H4 (cell line): Measurements from ENCODE around the gene GTF2H3. TPM values are rescaled to one million over a fixed set of nuclear protein-coding genes. Genes with fewer than 3 reads are reported as not detected.
"Not testable (repeated sequence)": the region's sequence is repeated elsewhere in the genome, so short reads cannot be mapped to it uniquely, and the experiment has no call there.

Experiments used
- DNase-seq: peaks from one replicate; pipeline ENCODE4 v3.0.0-alpha.2; 2015; ENCODE audit warnings: low spot score
- total RNA-seq: library from RNA; depleted of rRNA; stranded (reverse); fragments of >200 nt; shearing (Covaris generic); gene quantifications from 2 replicates; pipeline ENCODE4 v1.2.3, GENCODE V29; 2014; rRNA removed

GTF2H3 gene
- total RNA-seq, result 96.5 and 97.3 TPM in 2 replicates

DNA sequence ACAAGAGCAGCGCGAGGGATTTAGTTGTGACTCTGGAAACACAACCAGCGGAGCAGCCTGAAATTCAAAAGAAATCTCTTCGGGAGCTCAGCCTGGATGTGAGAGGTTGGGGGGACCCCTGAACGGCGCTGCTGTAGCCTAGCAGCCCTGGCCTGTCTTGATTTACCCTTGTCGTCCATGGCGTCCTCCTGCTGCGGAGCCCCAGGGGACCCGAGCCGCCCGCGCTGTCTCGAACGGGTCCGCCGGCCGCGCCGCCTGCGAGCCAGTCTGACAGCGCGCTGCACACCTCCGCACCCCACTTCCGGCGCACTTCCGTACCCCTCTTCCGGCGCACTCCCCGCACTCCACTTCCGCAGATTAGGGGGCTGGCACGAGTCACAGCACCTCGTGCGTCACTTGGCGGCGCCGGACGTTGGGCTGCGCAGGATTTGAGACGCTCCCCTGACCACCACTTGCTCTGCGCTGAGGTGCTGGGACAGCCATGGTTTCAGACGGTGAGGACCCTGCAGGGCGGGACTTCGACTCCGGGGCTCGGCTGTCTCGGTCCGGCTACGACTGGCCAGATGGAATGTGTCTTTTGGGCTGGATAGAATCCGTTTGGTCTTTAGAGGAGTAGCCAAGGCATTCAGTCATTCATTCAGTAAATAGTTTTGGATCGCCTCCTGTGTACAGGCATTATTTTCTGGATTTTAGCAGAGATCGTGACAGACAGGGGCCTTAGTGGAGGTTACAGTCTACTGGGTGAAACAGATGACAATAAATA lies at the start of gene GTF2H3, which contains the start of gene EIF2B1:
GTF2H3 (plus strand) TSS at position 451 of the 763 bp plus-strand sequence; CDS start at position 482, 31 bp downstream.
EIF2B1 (minus strand) TSS at position 308 of the 763 bp plus-strand sequence; CDS start at position 179, 129 bp downstream.
- peak; percentile 97 for DNase-seq

DNA sequence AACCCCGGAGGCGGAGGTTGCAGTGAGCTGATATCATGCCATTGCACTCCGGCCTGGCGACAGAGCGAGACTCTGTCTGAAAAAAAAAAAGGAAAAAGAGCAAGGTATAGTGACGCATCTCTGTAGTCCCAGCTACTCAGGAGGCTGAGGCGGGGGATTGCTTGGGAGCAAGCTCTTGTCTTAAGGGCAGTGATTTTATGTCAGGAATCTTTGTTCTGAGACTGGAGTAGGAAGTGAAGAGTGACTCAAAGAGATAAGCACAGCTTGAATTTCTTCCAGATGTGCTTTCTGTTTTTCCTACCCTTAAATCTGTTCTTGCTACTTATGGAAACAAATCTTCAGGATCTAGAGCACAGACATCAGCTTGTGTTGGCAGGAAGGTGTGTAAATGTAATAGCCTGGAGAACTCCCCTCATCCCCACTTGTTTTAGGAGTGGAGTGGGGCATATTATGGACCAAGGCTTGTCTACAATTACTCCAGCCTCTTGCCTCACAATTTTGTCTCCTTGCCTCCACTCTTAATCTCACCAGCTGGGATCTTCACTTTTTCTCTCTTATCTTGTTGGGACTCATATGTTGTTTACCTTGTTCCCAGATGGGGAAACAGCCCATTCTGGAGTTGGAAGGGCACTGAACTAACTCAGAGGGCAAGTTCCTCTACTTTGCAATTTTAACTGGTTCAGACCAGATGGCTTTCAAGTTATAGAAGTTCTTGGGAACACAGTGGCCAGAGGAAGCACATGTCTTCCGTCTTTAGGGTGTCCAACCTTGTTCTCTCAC lies 41.7 kb upstream of the GTF2H3 start:
- no peak for DNase-seq

DNA sequence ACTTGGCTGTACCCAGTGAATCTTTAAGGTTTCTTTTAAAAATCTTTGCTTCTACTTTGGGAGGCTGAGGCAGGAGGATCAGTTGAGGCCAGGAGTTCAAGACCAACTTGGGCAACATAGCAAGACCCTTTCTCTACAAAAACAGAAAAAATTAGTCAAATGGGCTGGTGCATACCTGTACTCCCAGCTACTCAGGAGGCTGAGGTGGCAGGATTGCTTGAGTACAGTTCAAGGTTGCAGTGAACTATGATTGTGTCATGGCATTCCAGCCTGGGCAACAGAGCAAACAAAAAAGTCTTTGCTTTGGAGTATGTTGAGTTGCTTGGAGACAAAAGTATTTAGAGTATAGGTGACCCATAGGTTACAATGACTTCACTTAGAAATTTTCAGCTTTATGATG lies 37.9 kb upstream of the GTF2H3 start:
- DNase-seq, result no peak

DNA sequence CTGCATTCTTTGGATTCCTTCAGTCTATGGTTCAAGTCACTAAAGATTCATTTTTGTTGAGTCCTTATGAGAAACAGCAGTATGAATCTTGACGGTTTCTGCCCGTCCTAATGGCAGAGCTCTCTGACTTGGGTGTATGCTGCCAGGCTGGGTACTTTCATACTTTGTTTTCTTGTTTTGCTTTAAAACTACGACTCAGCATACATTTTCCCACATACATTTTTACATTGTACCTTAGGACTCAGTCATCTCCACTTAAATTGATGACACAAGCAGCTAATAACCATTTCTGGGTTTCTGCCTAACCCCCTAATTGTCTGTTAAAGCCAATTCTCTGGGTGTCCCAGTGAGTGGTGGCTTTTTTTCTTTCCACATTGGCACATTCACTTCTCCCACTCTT lies 36.5 kb upstream of the GTF2H3 start:
- DNase-seq, result no peak

DNA sequence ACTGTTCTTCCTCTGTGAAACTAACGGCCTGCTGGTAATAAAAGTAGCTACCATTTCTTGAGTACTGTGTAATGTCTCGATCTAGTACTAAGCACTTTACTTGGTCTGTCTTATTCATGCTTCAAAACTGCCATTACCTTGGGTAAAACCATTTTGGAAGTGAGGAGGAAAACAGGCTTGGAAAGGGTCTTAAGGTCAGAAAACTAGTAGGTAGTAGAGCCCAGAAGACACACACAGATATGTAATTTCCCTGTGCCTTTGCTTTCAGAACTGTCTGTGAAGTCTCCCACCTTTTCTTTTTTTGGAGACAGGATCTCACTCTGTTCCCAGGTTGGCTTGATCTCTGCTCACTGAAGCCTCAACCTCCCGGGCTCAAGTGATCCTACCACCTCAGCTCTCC lies 35.1 kb upstream of the GTF2H3 start:
- DNase-seq, result no peak

DNA sequence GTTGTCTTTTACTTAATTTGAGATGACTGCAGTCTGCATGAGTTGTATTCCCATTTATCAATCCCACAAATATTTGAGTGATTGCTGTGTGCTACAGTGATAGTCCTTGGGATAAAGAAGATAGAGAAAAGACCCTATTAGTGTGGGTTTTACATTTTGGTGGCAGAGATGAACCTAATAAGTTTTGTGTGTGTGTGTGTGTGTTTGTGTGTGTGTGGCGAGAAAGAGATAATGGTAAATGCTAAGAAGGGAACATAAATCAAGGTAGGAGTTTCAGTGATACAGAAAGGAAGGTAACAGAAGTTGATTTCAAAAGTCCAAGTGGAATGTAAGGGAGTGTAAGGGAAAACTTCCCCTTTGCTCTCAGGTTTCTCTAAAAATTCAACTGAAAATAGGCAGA lies 34.3 kb upstream of the GTF2H3 start:
- no peak for DNase-seq

DNA sequence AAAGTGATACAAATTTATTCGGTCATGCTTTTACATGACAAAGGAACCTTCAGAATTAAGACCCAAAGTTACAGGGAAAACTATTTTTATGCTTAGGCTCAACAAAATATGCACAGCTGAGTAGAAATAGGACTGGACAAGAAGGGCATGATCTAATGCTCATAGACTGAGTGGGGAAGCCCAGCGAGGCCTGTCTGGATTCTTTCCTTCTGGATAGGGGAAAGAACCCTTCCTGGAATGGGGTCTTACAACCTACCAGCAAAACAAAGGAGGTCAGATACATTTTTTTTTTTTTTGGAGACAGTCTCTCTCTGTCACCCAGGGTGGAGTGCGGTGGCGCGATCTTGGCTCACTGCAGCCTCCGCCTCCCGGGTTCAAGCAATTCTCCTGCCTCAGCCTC lies 33.9 kb upstream of the GTF2H3 start:
- DNase-seq, result no peak

DNA sequence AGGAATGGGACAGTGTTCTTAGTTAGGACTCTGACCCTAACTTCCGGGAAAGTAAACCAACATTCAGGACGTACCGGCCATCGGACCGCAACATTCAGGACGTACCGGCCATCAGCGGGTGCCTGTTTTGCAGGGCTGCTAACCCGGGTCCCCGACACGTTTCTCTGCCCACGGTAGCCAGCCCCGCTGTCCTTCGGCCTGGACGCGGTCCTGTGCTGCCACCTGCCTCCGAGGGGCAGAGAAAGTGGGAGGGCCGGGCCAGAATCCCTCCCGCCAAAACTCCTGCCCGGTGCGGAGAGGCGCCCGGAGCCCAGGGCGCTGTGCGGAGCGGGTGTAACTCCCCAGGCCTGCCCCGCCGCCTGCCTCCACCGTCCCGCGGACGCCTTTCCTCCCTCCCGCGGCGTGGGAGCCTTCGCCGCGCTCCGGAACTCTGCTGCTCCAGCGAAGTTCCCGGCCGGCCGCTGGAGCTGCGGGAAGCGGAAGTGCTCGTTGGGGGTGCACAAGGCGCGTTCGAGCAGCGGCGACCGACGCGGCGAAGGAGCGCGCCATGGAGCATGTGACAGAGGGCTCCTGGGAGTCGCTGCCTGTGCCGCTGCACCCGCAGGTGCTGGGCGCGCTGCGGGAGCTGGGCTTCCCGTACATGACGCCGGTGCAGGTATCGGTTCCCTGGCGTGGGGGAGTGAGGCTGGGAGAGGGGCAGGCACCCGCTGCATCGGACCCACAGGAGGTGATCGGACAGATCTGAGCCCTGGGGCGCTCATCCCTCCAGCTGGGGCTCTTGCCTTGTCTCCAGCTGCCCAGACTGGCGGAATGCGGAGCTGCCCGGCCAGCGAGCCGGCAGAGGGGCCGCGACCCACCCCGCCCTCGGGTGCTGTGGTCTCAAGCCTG lies 31.8 kb upstream of the GTF2H3 start, which contains the start of gene DDX55:
DDX55 (plus strand) TSS at position 498 of the 888 bp plus-strand sequence; CDS start at position 548, 50 bp downstream.
- peak; percentile 73 for DNase-seq

DNA sequence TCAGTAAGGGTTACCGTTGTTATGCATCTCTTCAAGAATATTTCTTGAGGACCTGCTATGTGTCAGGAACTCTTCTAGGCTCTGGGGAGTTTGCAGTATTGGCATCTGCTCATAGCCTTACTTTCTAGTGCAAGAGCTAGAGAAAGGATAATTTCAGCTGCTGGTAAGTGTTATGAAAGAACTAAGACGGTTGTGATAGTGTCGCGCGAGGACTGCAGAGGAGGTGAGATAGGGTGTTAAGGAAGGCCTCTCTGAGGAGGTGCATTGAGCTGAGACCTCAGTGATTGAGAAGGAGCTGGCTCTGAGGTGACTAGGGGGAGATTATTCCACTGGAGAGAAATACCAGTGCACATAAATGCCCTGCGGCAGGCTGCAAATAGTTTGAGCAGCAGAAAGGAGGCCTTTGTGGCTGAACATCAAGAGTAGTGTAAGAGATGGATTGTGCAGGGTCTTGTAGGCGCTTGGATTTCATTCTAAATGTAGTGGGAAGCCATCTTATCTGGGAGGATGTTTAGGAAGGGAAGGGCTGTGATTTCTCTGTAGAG lies 30.9 kb upstream of the GTF2H3 start:
- DNase-seq, result no peak

DNA sequence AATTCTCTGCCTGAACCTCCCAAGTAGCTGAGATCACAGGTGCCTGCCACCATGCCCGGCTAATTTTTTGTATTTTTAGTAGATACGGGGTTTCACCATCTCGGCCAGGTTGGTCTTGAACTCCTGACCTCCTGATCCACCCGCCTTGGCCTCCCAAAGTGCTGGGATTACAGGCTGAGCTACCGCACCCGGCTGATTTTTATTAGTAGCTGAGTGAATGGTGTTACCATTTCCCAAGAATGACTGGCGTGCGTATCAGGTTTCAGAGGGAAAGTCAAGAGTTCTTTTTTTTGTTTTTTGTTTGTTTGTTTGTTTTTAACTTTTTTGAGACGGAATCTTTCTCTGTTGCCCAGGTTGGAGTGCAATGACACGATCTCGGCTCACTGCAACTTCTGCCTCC lies 30.1 kb upstream of the GTF2H3 start:
- not testable (repeated sequence) for DNase-seq

DNA sequence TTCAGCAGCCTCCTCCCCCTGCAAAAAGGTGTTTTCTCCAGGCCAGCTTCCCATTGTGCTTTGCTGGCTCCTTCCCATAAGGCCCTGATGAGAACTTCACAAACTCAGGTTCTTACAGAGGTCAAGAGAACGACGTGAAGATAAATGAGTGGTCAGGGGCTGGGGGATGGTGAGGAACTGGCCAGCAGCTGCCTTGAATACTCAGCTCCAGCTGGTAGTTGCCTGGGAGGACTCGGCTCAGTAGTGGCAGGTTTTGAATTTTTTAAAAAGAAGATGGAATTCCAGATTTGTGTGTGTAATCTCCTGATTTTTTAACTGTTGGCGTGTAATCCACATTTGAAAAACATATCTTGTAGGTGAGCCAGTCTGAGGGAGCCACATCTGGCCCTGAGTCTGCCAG lies 25.9 kb upstream of the GTF2H3 start:
- no peak for DNase-seq

DNA sequence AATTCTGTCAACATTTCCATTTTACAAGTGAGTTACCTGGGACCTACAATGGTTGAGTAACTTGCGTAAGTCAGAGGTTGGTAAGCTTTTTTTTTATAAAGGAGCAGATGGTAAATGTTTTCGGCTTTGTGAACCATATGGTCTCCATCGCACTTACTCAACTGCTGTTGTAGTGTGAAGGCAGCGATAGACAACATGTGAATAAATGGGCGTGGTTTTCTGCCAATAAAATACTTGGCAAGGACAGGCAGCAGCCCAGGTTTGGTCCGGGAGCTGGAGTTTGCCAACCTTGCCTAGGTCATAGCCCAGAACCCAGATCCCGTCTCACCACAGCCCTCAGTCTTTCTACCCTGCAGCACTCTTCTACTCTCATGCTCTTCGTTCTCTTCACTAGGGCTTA lies 25.4 kb upstream of the GTF2H3 start:
- no peak for DNase-seq

DNA sequence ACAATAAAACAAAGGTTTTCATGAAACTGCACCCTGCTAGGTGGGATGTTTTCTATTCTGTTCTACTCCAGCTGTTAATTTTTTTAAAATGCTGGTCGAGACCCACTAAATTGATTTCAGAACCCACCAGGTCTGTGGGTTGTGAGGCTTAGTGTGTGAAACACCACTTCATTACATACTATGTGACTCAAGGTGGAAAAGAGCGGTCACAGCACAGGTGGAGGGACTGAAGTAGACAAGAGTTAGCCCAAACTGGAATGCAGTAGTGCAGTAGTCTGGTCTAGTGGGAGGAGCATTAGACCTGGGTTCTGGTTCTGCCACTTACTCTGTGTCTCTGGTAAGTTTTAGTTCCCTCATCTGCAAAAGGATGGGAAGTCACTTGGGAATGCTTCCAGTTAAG lies 19.5 kb upstream of the GTF2H3 start:
- DNase-seq, result no peak

DNA sequence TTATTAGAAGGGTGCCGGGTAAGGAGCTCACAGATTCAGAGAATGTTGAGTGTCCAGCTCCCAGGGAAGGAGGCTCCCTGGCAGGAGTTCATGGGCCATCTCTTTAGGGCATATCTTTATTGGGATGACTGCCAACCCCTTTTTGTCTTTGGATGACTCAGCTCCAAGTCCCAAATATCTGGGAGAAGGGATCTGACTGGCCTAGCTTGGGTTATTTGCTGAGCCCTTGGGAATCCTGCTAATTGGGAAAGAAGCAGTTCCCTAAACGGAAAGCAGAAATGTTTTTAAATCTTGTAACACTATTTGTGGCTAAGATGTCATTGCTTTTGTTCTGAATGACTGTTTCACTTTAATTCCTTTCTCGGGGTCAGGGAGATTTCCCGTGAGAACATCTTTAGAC lies 19.1 kb upstream of the GTF2H3 start:
- DNase-seq, result no peak

DNA sequence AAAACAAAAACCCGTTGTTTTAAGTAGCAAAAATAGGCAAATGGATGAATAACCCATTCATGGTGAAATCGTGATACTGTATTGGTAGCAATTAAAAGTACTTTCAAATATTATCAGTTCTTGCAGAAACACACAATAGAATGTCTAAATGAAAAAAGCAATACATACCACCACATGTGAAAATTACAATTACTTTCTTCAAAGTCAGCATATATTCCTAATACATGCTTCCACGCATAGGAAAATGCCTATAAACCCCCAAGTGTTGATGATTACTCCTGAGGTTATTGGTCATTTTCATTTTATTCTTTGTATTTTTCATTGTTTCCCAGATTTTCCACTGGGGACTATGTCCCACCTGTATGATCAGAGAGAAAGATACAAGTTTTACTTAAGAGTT lies 16.5 kb upstream of the GTF2H3 start:
- DNase-seq, result no peak

DNA sequence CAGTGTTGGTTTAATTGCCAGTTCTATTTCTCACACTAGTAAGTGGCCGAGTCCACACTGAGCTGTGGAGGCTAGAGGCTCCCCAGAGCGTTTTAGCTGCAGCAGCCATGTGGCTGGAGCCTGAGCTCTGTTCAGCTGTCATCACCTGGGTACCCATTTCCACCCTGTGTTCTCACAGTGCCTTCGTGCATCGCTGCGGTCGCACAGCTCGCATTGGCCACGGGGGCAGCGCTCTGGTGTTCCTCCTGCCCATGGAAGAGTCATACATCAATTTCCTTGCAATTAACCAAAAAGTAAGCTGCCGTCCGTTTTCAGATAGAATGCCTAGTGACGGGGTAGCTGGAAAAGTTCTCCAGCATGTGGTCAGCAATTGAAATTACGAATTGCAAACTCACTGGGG lies 16.0 kb upstream of the GTF2H3 start:
- no peak for DNase-seq

DNA sequence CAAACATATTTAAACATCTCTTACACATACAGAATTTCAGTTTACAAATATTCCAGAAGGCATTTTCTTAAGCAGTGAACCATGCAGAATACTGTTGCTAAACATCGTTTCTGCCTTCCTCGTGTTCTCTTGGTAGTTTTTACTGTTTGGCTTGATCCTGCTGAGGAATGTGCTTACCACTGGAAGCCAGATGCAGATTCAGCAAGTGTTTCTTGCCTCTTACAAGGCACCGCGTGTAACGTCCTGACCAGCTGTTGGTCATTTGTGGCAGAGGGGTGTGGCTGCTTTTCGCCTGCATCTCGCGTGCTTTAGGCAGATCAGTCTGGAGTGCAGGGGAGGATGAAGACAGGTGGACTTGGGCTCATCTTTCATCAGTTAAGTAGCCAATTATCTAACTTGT lies 12.5 kb upstream of the GTF2H3 start:
- no peak for DNase-seq

DNA sequence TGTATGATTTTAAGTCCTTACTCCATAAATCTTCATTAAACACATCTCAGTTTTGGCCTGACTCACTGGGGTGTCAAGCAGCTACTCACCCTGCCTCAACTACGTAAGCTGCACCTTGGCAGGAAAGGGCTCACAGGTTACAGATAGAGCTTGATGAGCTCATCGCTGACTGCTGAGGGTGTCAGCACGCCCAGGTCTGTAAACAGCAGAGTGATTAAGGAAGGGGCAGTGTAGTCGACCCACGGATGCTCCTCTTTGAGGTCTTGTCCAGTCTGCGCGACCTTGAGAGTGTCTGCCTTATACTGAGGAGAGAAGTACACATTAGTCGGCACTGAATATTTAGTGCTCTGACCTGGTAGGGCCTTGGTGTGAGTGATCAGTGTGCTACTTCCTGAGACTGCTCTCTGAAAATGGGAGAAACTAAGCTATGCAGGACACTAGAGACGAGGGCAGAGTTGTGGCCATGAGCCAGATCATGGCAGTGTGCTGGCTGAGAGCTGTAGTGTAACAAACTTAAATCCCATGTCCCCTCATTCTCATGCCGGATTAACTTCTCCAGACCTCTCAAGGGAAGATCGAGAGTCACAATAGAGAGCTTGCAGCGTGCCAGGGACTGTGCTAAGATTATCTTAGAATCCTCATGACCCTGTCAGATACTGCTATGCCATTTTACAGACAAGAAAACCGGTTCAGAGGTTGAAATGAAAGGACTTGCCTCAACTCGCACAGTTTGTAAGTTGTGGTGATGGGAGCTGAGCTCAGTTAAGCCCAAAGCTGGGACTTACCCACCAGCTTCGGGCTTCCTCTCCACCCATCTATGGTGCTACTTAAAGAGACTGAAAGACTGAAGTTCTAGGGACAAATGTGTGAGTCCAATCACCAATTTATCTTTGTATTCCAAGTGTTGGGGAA lies 11.8 kb upstream of the GTF2H3 start:
- no peak for DNase-seq

DNA sequence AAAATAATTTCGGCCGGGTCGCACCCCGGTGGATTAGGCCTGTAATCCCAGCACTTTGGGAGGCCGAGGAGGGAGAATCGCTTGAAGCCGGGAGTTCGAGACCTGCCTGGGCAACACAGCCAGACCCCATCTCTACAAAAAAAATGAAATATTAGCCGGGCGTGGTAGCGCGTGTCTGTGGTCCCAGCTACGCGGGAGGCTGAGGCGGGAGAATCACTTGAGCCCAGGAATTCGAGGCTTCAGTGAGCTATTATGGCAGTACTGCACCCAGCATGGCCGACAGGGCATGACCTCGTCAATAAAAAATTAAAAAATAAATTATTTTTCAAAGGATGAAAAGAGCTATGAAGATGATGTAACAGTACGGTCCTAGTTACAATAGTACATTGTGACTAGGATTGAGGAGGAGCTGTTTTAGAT lies 523 bp downstream of the GTF2H3 start:
- DNase-seq, result no peak

DNA sequence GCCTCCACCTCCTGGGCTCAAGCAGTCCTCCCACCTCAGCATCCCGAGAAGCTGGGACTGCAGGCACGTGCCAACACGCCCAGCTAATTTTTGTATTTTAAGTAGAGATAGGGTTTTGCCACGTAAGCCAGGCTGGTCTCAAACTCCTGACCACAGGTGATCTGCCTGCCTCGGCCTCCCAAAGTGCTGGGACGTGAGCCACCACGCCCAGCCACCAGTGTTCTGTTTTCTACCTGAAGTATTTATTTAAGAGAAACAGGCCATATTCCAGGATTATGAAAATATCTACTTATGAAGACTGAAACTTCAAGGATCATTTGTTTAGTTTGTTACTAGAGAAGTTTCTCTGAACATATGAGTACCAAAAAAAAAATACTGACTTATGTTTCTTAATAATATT lies 10.3 kb downstream of the GTF2H3 start:
- DNase-seq, result no peak

DNA sequence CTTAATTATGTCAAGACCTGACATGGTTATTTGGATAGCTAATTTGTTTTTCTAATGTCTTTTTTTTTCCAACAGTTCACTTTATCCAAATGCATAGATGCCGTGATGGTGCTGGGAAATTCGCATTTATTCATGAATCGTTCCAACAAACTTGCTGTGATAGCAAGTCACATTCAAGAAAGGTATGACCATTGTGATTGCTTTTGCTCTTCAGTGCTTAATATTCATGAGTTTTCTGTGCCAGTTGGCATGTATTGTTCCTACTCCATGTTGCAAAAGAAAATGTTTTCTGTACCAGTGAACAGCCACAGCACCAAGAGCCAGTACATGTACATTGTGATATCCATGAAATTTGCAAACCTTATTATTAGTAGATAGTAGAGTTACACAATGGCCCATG lies 11.8 kb downstream of the GTF2H3 start:
- no peak for DNase-seq
